ENCODE measurements around the gene WDR88. TPM values are rescaled to one million over a fixed set of nuclear protein-coding genes. Genes with fewer than 3 reads are reported as not detected.

The WDR88 gene
- total and polyA plus RNA-seq, 2 of the 13 experiments (the other 11 are each of a cell fraction or from before 2014, with no cell fraction given): not detected

DNA sequence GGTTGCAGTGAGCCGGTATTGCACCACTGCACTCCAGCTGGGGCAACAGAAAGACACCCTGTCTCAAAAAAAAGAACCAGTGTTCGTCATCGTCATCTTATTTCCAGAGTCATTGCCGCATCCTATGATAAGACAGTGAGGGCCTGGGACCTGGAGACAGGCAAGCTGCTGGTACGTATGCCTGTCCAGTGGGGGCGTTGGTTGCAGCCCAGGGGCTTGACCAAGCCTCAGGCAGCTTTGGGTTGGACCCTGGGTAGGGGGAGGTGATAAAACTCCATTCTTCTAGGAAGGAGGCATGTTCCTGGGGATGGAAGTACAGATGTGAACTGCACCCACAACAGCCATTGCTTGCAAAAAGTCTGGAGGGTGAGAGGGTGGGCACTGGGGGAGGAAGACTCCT lies 15.6 kb downstream of the WDR88 start:
- FAIRE-seq (no peak), DNase-seq (ENCODE audit: low spot score) (no peak), ATAC-seq (peak; percentile 50)
- 55% methylated on average over 5 of the region's 6 CpGs for WGBS (ENCODE audit: low lambda C conversion rate)
- peak overlapping the region; percentile 47; the same call in 1 of the 2 replicates for H3K4me2 ChIP-seq (ENCODE audit: low read depth, low read length)
- H4K20me1 ChIP-seq (ENCODE audit: insufficient read depth, low read length): no peaks in the 10 kb centered on the region
- H3K9ac ChIP-seq (ENCODE audit: insufficient read depth, low read depth, low read length): no peak overlapping the region
- H2AFZ ChIP-seq (ENCODE audit: low read length): no peak overlapping the region
- peaks cover 40% of the 10 kb centered on the region for H3K4me1 ChIP-seq (ENCODE audit: insufficient read depth, low read length)
- H3K4me3 ChIP-seq (replicated peaks in 1 of 3; ENCODE audit: insufficient read depth in 1 of 3, low read depth in 2 of 3, low read length in 3 of 3): no peak overlapping the region; a peak in 1 of 6 replicates
- intact Hi-C loops (cut with micrococcal nuclease; ENCODE audit: unreplicated experiment) (no loop called here), in situ Hi-C loops (cut with HindIII; ENCODE audit: extremely low pct_ligation_motif_present, low pct_unique_long_range_greater_than_20kb) (loop anchor here (25.0 kb wide), 1 partner anchor 460 kb away; the partner anchor contains the start of genes ANKRD27, NUDT19 and RGS9BP)
- no peaks in the 10 kb centered on the region for H3K79me2 ChIP-seq (ENCODE audit: insufficient read depth, low read length)
- H3K27me3 ChIP-seq (ENCODE audit: control insufficient read depth in 1 of 2, insufficient read depth in 2 of 2, low read length in 2 of 2): peaks cover 0 to 4% of the 10 kb centered on the region in 2 experiments; a peak in 2 of 5 replicates
- BruUV-seq (replicated peaks): no TSS peak
- H3K27ac ChIP-seq (ENCODE audit: extremely low read length, insufficient read depth, low read length): no peak overlapping the region
- H3K9me3 ChIP-seq (ENCODE audit: low read length): no peaks in the 10 kb centered on the region
- ChIA-PET POLR2A (interaction anchor here (1.8 kb wide), 1 partner anchor 29 kb away, joined by 10 read pairs; no protein-coding TSS in a partner anchor), CTCF (ENCODE audit: low intra/inter-chr PET ratio, low total read pairs) (no interaction called here)
- TF ChIP-seq, protein P1, sequence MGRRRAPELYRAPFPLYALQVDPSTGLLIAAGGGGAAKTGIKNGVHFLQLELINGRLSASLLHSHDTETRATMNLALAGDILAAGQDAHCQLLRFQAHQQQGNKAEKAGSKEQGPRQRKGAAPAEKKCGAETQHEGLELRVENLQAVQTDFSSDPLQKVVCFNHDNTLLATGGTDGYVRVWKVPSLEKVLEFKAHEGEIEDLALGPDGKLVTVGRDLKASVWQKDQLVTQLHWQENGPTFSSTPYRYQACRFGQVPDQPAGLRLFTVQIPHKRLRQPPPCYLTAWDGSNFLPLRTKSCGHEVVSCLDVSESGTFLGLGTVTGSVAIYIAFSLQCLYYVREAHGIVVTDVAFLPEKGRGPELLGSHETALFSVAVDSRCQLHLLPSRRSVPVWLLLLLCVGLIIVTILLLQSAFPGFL (CRISPR knock-in tag; IDR thresholded peaks at IDR 0.05): no peak
- peak; percentile 45 for TF ChIP-seq CTCF (CRISPR knock-in tag; IDR thresholded peaks at IDR 0.05)
- no peaks in the 10 kb centered on the region for H3K36me3 ChIP-seq (replicated peaks in 1 of 2; ENCODE audit: control insufficient read depth in 1 of 2, insufficient read depth in 2 of 2, low read length in 2 of 2)

DNA sequence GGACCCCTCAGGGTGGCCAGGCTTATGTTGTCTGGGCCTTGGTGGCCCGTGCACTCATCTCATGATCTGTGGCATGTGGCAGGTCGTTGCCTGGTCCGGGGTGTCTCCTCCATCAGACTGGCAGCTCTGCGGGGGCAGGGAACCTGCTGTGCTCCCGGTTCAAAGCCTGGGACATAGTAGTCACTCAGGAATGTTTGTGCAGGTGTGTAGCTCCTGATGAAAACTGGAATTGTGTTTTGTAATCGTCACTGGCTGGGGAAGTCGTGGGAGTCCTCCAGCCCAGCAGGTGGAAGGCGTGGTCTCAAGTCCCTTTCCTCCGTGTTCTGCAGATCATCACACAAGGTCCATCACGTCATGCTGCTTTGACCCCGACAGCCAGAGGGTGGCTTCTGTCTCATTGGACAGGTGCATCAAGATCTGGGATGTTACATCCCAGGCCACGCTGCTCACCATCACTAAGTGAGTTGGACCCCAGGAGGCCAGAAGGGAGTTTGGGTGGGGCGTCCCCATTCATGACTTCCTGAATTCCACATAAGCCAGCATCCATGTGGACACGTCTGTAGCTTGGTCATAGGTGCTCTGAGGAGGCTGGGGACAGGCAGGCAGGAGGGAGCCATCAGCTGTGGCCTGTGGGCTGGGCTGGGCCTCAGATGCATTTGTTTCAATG lies 19.1 kb downstream of the WDR88 start:
- Histone ChIP-seq H2AFZ (ENCODE audit: low read length) (no peak overlapping the region), H3K4me3 (replicated peaks in 1 of 3; ENCODE audit: insufficient read depth in 1 of 3, low read depth in 2 of 3, low read length in 3 of 3) (no peak overlapping the region), H3K36me3 (replicated peaks in 1 of 2; ENCODE audit: control insufficient read depth in 1 of 2, insufficient read depth in 2 of 2, low read length in 2 of 2) (no peaks in the 10 kb centered on the region), H3K4me2 (ENCODE audit: low read depth, low read length) (peak overlapping the region; percentile 34; the same call in 1 of the 2 replicates), H3K9ac (ENCODE audit: insufficient read depth, low read depth, low read length) (no peak overlapping the region), H4K20me1 (ENCODE audit: insufficient read depth, low read length) (no peaks in the 10 kb centered on the region), H3K9me3 (ENCODE audit: low read length) (no peaks in the 10 kb centered on the region), H3K4me1 (ENCODE audit: insufficient read depth, low read length) (peaks cover 34% of the 10 kb centered on the region), H3K27ac (ENCODE audit: extremely low read length, insufficient read depth, low read length) (no peak overlapping the region), H3K27me3 (ENCODE audit: control insufficient read depth in 1 of 2, insufficient read depth in 2 of 2, low read length in 2 of 2) (no peaks in the 10 kb centered on the region), H3K79me2 (ENCODE audit: insufficient read depth, low read length) (no peaks in the 10 kb centered on the region)
- no peak for FAIRE-seq
- in situ Hi-C loops (cut with HindIII; ENCODE audit: extremely low pct_ligation_motif_present, low pct_unique_long_range_greater_than_20kb): no loop called here
- WGBS (ENCODE audit: low lambda C conversion rate): 39% methylated on average over 7 of the region's 14 CpGs
- ChIA-PET CTCF (ENCODE audit: low intra/inter-chr PET ratio, low total read pairs) (no interaction called here), POLR2A (interaction anchor here (3.7 kb wide), 1 partner anchor 26 kb away, joined by 19 read pairs; no protein-coding TSS in a partner anchor)
- intact Hi-C loops (cut with micrococcal nuclease; ENCODE audit: unreplicated experiment): no loop called here
- no TSS peak for BruUV-seq (replicated peaks)
- ATAC-seq: peak; percentile 22; the same call in 2 of the 3 replicates
- no peak for DNase-seq (ENCODE audit: low spot score)
- TF ChIP-seq, protein P2, sequence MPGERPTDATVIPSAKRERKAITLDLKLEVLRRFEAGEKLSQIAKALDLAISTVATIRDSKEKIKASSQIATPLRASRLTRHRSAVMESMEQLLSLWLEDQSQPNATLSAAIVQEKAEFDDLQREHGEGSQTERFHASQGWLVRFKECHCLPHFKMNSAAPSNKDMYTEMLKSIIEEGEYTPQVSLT (CRISPR knock-in tag; IDR thresholded peaks at IDR 0.05; ENCODE audit: borderline replicate concordance, low read depth): no peak
- no peak for TF ChIP-seq POLR2A (IDR thresholded peaks at IDR 0.05; ENCODE audit: insufficient read depth in 1 of 2, low read depth in 2 of 2, low read length in 2 of 2)
- TF ChIP-seq SAFB2 (CRISPR knock-in tag; IDR thresholded peaks at IDR 0.05; ENCODE audit: borderline replicate concordance, low read depth): no peak
- TF ChIP-seq ATF7-NPFF (CRISPR knock-in tag; IDR thresholded peaks at IDR 0.05; ENCODE audit: low read depth): no peak
- peak; percentile 99 for TF ChIP-seq ZSCAN22 (CRISPR knock-in tag; IDR thresholded peaks at IDR 0.05)
- TF ChIP-seq CREB1 (IDR thresholded peaks at IDR 0.05): peak; percentile 50
- no peak for TF ChIP-seq CREB1 (CRISPR knock-in tag; IDR thresholded peaks at IDR 0.05)
- TF ChIP-seq, protein P3, sequence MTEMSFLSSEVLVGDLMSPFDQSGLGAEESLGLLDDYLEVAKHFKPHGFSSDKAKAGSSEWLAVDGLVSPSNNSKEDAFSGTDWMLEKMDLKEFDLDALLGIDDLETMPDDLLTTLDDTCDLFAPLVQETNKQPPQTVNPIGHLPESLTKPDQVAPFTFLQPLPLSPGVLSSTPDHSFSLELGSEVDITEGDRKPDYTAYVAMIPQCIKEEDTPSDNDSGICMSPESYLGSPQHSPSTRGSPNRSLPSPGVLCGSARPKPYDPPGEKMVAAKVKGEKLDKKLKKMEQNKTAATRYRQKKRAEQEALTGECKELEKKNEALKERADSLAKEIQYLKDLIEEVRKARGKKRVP (CRISPR knock-in tag; IDR thresholded peaks at IDR 0.05): peak in 1 of 2 experiments; percentile 37; a peak in 1 of 4 replicates
- no peak for TF ChIP-seq ARNT2 (CRISPR knock-in tag; IDR thresholded peaks at IDR 0.05; ENCODE audit: low read depth)
- TF ChIP-seq ZNF772 (CRISPR knock-in tag; IDR thresholded peaks at IDR 0.05): no peak
- TF ChIP-seq FOXJ3 (CRISPR knock-in tag; IDR thresholded peaks at IDR 0.05; ENCODE audit: borderline replicate concordance): no peak
